Activated naive CD4-positive, alpha-beta T cell treated with anti-CD3 and anti-CD28 coated beads, Interleukin-2, amount 50 U/mL, for 72 hours (primary cell): ENCODE measurements around the gene TTLL3. TPM values are rescaled to one million over a fixed set of nuclear protein-coding genes. Genes with fewer than 3 reads are reported as not detected.
"Not testable (repeated sequence)": the region's sequence is repeated elsewhere in the genome, so short reads cannot be mapped to it uniquely, and the experiment has no call there.

ENCODE experiments used
- ATAC-seq, 2 donors: fragments of 150-1000 bp; cut with Tn5 transposase; 2 replicates each; pipeline ENCODE4 v1.10.0; 2021; ENCODE audit warnings: mild to moderate bottlenecking in 2 of 2, moderate library complexity in 2 of 2
- DNase-seq, 2 donors: peaks; one replicate each; pipeline ENCODE4 v3.0.0; 2021 to 2022; ENCODE audit warnings: low spot score in 2 of 2
- H3K27ac Mint-ChIP-seq, 2 donors: one replicate each; pipeline ENCODE4 v1.8.0; 2022; ENCODE audit warnings: mild to moderate bottlenecking in 2 of 2, mixed read lengths in 2 of 2
- H3K36me3 Mint-ChIP-seq, 2 donors: one replicate each; pipeline ENCODE4 v1.8.0; 2022; ENCODE audit warnings: mixed read lengths in 2 of 2
- H3K9me3 Mint-ChIP-seq, 2 donors: one replicate each; pipeline ENCODE4 v1.8.0; 2022; ENCODE audit warnings: mixed read lengths in 2 of 2
- total RNA-seq, 2 donors: library from RNA; stranded (reverse); gene quantifications; one replicate each; pipeline ENCODE4 v1.2.3, GENCODE V29; 2022

The TTLL3 gene
- total RNA-seq, 2 donors from 2014 or later: 78.1 to 121 TPM

DNA sequence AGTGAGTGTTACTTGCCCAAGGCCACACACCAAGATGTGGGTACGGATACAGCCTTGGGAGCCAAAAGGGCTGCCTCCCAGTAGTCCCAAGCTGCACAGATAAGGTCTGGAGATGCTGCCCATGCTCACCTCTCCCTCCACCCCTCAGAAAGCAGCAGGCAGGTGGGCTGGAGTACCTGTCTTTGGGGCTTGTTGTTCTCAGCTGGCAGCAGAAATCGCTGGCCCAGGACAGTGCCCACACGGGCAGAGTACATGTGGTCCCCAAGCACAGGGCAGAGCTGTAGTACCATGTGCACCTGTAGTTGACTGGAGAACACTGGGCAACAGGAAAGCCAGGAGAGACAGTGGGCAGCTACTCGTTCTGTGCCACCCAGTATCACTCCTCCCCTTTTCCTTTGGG, 28.8 kb downstream of the TTLL3 start:
- Mint-ChIP-seq H3K27ac (peak overlapping the region; percentile 44 to 78), H3K9me3 (no peaks in the 10 kb centered on the region), H3K36me3 (peaks cover 22 to 27% of the 10 kb centered on the region in 2 donors)
- DNase-seq: no peak
- ATAC-seq: no peak

DNA sequence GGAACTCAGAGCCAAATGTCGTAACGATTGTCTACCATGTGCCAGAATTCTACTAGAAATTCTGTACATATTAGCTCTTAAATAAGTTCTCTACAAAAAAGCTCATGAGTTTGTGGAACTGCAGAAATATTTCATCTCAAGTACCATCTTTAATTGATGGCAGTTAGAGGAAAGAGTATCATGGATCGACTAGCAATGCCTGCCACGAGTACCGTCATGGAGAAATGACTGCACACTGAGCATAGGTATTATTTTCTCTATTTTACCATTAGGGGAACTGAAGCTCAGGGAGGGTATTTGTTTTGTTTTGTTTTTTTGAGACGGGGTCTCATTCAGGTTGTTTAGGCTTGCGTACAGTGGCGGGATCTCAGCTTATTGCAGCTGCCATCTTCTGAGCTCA, 31.0 kb downstream of the TTLL3 start:
- peaks cover 24 to 28% of the 10 kb centered on the region in 2 donors for H3K36me3 Mint-ChIP-seq
- peak overlapping the region in 1 of 2 donors; percentile 10 for H3K27ac Mint-ChIP-seq
- DNase-seq (no peak), ATAC-seq (no peak)
- H3K9me3 Mint-ChIP-seq: no peaks in the 10 kb centered on the region

DNA sequence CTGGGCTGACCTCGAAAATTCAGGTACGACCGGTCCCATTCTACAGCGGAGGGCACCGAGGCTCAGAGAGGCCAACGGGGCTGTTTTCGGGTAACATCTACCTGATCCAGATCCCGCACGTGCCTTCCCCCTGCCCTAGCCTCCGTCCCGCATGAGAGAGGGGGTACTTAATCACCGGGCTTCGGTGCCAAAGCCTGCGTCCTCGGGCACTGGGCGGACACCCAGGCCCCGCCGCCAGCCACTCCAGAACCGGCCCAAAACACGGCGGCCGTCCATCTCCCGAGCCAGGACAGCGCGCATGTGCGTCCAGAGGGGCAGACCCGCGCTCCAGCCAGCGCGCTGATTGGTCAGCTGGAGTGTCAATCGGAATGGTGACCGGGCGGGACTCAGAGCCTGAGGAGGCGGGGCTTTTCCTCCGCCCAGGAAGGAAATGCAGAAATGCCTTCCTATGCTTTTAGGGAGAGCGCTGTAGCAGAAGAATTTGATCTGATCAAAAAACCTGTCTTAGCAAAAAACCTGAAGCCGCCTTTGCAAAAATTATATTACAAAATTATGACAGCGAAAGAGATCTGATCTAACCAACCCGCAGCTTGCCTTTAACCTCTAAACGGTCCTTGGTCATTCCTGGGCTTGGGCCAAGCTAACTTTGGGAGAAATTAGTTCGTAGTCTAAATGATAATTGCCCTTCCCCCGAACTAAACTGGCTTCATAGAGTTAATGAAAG, 33.8 kb downstream of the TTLL3 start, which contains the start of gene RPUSD3:
TSS of gene RPUSD3 (minus strand) at position 294 of the 724 bp plus-strand sequence. CDS start at position 276, 18 bp downstream.
- peak within 1 kb of the TSS; percentile 91 to 96 for H3K27ac Mint-ChIP-seq
- ATAC-seq: peak; percentile 97
- peaks cover 24 to 28% of the 10 kb centered on the region in 2 donors for H3K36me3 Mint-ChIP-seq
- no peaks in the 10 kb centered on the region for H3K9me3 Mint-ChIP-seq
- DNase-seq: peak; percentile 97 to 100

DNA sequence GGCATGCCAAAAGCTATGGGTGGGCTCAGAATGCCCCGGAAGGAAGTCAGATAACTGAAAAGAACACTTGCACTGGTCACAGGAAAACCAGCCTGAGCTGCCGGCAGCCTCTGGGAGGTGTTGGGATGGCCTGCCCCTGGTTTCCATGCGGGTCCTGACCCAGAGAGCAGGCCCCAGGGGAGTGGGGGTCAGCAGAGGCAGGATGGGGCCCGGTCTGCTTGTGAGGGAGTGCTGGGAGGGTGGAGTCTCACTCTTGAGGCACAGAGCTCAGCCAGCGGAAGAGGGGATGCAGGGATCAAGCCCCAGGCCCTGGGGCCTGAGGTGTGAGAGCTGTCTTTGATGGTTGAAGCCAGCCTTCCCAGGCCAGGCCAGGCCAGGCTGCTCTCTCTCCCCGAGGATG, 36.2 kb downstream of the TTLL3 start:
- Mint-ChIP-seq H3K36me3 (peaks cover 19 to 20% of the 10 kb centered on the region in 2 donors), H3K27ac (peak overlapping the region; percentile 56 to 85), H3K9me3 (no peaks in the 10 kb centered on the region)
- DNase-seq (no peak), ATAC-seq (no peak)

DNA sequence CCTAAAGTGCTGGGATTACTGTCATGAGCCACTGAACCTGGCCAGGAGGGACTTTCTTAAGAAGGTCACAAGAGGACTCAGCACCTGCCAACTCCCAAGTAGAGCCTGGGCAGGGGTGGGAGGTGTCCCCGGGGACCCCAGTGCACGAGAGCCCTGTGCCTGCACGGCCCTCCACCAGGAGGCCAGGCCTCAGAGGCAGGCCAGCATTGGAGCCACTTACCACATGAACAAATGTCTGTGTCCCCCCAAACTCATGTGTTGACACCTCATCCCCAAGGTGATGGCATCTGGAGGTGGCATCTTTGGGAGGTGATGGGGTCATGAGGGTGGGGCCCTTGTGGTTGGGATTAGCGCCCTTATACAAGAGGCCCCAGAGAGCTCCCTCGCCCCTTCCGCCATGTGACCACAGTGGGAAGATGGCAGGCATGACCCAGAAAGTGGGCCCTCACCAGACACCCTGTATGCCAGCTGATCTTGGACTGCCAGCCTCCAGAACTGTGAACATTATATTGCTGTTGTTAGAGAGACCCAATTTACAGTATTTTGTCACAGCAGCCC, 36.9 kb downstream of the TTLL3 start:
- Mint-ChIP-seq H3K36me3 (peaks cover 12 to 14% of the 10 kb centered on the region in 2 donors), H3K27ac (no peak overlapping the region), H3K9me3 (no peaks in the 10 kb centered on the region)
- no peak for DNase-seq
- ATAC-seq: no peak

DNA sequence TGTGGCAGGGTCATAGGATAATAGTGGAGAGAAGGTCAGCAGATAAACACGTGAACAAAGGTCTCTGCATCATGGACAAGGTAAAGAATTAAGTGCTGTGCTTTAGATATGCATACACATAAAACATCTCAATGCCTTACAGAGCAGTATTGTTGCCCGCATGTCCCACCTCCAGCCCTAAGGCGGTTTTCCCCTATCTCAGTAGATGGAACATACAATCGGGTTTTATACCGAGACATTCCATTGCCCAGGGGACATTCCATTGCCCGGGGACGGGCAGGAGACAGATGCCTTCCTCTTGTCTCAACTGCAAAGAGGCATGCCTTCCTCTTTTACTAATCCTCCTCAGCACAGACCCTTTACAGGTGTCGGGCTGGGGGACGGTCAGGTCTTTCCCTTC, 37.8 kb downstream of the TTLL3 start:
- H3K36me3 Mint-ChIP-seq, H3K27ac Mint-ChIP-seq: not testable (repeated sequence)

DNA sequence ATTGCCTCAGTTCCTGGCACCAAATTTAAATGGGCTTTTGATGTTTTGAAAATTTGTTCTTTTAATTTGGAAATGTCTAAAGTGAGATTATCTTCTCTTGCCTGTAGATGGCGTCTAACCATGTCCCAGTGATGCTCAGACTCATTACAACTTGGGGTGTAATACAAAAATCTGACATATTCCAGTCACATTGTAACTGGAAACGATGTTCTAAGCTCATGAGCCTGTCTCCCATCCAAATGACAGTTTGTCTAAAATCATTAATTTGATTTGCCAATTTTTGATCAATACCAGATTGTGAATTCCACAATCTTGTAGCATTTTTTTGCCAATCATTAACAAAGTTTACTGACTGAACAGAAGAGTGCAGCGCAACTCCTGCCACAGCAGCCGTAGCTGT, 38.8 kb downstream of the TTLL3 start:
- peak overlapping the region in 1 of 2 donors; percentile 15 for H3K27ac Mint-ChIP-seq
- H3K36me3 Mint-ChIP-seq, ATAC-seq, H3K9me3 Mint-ChIP-seq, DNase-seq: not testable (repeated sequence)

More for the DNA sequence above, 37.8 kb downstream of the TTLL3 start:
- ATAC-seq, H3K9me3 Mint-ChIP-seq, DNase-seq: not testable (repeated sequence)

DNA sequence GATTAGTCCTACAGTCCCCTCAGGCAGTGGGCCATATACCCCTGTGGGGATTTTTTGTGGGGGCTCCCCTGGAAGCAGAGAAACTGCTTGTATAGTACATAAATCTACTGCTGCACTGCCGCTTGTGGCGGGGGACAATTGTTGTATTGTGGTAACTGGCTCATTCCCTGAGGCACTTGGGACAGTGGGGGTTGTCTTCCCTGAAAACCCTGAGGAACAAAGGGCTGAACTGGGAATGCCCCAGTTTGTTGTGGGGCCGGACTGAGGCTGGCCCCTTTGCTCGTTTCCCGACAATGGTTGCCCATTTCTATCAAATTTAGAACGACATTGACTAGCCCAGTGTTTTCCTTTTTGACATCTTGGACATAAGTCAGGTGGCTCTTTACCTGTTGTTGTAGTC, 41.3 kb downstream of the TTLL3 start:
- not testable (repeated sequence) for ATAC-seq, H3K36me3 Mint-ChIP-seq, H3K27ac Mint-ChIP-seq, H3K9me3 Mint-ChIP-seq, DNase-seq

DNA sequence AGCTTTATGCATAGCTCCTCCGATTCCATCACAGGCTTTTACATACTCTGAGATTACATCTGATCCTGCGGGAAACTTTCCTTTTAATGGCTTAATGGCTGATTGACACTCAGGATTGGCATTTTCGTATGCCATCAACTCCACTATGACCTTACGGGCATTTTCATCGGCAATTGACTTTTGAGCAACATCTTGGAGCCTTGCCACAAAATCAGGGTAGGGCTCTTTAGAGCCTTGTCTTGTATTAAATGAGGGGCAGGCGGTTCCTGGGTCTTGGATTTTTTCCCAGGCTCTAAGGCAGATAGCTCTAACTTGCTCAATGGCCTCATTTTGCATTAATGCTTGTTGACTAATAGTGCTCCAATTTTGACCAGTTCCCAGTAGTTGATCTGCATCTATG, 41.9 kb downstream of the TTLL3 start:
- not testable (repeated sequence) for H3K9me3 Mint-ChIP-seq, ATAC-seq, DNase-seq, H3K36me3 Mint-ChIP-seq, H3K27ac Mint-ChIP-seq

DNA sequence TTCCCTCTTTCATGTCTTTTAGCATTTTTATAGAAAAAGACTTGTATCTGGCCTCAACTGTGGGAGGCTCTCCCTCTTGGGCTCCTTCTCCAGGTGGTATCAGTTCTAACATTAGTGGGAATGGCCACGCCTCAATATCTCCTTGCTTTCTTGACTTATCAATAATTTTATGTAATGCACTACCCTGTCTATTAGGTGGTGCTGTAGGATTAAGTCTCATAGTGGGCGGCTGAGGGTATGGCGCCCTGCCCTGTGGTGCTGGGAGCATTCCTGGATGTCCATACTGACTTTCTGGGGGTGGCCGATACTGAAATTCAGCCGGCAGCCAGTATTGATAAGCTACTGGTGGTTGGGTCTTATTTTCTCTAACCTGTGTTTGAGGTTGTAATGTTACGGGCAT, 42.5 kb downstream of the TTLL3 start:
- ATAC-seq (no peak), DNase-seq (no peak)
- Mint-ChIP-seq H3K9me3 (no peaks in the 10 kb centered on the region), H3K36me3 (no peaks in the 10 kb centered on the region), H3K27ac (no peak overlapping the region)

DNA sequence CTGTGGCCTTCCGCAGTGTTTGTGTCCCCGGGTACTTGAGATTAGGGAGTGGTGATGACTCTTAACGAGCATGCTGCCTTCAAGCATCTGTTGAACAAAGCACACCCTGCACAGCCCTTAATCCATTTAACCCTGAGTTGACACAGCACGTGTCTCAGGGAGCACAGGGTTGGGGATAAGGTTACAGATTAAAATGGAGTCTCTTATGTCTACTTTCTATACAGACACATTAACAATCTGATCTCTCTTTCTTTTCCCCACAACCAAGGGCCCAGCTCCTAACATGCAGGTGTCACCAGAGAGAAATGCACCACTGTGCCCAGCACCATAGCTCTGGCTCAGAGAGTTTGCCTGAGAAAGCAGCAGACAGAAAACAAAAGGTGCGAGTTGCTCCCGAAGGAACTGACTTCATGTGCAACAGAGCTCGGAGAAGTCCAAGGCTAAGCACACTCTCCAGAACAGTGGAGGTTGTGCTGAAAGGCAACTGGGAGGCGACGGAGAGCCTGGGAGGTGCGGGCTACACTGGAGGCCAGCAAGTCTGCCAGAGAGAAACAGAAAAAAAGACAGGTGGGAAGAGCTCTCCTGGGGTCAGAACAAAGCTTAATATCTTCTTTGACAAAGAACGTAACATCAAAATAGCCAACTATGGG, 44.4 kb downstream of the TTLL3 start:
- DNase-seq, H3K9me3 Mint-ChIP-seq, ATAC-seq, H3K36me3 Mint-ChIP-seq: not testable (repeated sequence)
- H3K27ac Mint-ChIP-seq: peak overlapping the region in 1 of 2 donors; percentile 44

DNA sequence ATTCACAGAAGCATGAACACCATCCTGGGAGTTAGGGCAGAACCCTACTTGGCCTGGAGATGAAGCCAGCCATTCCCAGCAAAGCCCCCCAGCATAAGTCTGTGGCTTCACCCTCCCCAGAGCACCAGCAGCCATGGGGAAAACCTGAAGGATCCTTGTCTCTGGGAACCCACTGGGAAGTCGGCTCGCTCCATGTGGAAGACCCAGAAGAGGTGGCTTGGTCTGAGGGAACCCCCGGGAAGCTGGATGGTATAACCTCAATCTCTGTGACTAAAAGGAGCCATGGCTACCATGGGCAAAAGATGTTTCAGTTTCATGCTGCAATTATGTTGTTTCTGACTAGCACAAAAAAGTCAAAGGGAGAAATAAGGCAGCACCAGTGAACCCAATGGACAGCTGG, 45.5 kb downstream of the TTLL3 start:
- peak overlapping the region in 1 of 2 donors; percentile 72 for H3K27ac Mint-ChIP-seq
- no peaks in the 10 kb centered on the region for H3K36me3 Mint-ChIP-seq
- H3K9me3 Mint-ChIP-seq: no peaks in the 10 kb centered on the region
- ATAC-seq (no peak), DNase-seq (no peak)

DNA sequence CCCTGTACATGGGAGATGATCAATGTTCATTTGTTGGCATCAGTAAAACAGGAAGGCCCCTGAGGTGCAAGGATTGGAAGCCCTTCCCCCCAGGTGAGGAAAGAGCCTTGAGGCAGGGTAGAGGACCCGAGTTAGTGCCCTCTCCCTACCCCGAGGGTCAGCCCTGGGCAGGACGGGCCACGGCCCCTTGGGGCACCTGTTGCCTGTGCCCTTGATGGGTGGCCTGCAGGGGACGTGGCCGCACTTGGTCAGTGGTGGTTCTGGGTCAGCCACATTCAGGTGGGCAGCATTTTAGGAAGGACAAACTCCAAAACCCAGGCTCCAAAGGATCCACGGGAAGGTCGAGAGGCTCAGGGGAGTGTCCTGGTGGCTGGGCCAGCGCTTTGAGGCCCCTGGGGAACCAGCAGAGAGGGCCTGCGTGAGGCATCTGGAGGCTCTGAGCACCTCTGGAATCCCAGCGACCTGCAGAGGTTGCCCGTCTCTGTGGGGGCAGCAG, 49.5 kb downstream of the TTLL3 start:
- ATAC-seq (no peak), DNase-seq (no peak)
- Mint-ChIP-seq H3K9me3 (no peaks in the 10 kb centered on the region), H3K36me3 (no peaks in the 10 kb centered on the region), H3K27ac (peak overlapping the region in 1 of 2 donors; percentile 9)

DNA sequence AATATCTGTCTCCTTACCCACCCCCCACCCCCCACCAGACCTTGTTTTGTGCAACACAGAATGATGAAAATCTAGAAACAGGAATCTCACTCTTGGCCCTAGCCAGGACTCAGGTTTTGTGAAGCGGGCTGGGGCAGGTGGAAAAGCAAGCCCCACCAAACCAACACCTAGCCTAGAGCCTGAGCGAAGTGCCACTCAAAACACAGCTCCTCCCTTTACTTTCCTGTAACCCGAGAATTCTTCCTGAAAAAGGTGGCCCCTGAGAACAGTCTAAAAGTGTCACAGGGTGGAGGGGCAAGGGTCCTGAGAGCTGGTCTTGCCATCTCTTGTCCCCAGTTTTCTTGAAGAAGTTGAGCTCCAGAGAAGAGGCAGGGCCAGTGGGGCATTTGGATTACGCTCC, 51.1 kb downstream of the TTLL3 start:
- DNase-seq (no peak), ATAC-seq (no peak)
- no peaks in the 10 kb centered on the region for H3K9me3 Mint-ChIP-seq
- no peak overlapping the region for H3K27ac Mint-ChIP-seq
- no peaks in the 10 kb centered on the region for H3K36me3 Mint-ChIP-seq

DNA sequence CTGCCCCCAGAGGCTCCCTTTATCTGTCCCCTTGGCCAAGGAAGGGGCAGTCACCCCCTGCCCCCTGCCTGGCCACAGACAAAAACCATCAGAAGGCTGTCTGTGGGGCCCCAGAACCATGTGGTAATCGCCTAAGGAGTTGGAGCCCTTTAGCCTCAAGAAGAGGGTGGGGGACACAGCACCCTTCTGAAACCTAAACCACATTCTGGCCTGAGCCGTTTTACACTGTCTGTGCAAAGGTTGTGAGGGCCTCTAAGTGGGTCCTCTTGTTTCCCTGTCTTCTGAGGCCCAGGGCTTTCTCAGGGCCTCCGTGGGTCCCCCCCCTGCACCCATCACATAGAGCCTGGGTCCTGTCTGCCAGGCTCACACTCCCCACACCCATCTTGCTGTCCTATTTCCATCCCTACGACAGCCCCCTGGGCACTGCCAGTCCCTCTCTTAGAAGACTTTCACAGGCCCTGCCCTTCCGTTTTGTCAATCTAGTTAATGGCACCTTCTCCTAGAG, 51.6 kb downstream of the TTLL3 start:
- DNase-seq (no peak), ATAC-seq (no peak)
- no peak overlapping the region for H3K27ac Mint-ChIP-seq
- H3K9me3 Mint-ChIP-seq: no peaks in the 10 kb centered on the region
- no peaks in the 10 kb centered on the region for H3K36me3 Mint-ChIP-seq

DNA sequence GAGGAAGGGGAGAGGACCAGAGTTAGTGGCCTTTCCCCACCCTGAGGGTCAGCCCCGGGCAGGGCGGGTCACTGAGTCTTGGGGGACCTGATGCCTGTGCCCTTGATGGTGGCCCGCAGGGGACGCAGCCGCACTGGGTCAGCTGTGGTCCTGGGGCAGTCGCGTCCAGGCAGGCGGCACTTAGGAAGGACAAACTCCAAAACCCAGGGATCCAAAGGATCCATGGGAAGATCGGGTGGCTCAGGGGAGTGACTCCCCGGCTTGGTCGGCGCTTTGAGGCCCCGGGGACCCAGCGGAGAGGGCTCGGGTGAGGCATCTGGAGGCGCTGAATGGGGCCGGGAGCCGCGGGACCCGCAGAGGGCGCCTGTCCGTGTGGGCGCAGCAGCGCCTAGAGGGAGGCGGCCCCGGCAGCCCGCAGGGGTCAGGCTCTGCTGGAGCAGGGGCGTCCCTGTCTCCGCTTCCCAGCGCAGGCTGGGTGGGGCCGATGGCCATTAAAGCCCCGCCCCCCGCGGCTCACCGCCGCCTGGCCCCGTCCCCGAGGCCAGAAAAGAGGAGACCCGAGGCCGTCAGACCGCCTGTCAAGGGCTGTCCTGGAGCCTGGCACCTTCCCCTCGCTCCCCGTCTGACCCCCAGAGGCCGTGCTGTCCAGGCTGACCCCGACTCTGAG, 52.5 kb downstream of the TTLL3 start:
- ATAC-seq: peak; percentile 62 to 89
- no peaks in the 10 kb centered on the region for H3K36me3 Mint-ChIP-seq
- no peak overlapping the region for H3K27ac Mint-ChIP-seq
- DNase-seq: peak in 1 of 2 donors; percentile 35
- no peaks in the 10 kb centered on the region for H3K9me3 Mint-ChIP-seq
